NCI-H1105 treated with DMSO at 0.1 percent for 48 hours (cell line): Measurements from ENCODE around the gene NCAPH2.

ENCODE experiments used
- DNase-seq: peaks from one replicate; lab custom pipeline; 2025; lab: John Stamatoyannopoulos, UW

Gene NCAPH2

GRCh38 chr22:50548921-50549790 lies 41.1 kb downstream of the NCAPH2 start:
- DNase-seq, result no peak

- no peak for DNase-seq
Measured at GRCh38 chr22:50550395-50550794, 42.4 kb downstream of the NCAPH2 start.

GRCh38 chr22:50551160-50551752 lies 43.2 kb downstream of the NCAPH2 start:
- DNase-seq, result no peak

GRCh38 chr22:50553310-50553709 lies 45.3 kb downstream of the NCAPH2 start:
- no peak for DNase-seq

GRCh38 chr22:50556703-50557102 lies 48.7 kb downstream of the NCAPH2 start:
- no peak for DNase-seq

DNA sequence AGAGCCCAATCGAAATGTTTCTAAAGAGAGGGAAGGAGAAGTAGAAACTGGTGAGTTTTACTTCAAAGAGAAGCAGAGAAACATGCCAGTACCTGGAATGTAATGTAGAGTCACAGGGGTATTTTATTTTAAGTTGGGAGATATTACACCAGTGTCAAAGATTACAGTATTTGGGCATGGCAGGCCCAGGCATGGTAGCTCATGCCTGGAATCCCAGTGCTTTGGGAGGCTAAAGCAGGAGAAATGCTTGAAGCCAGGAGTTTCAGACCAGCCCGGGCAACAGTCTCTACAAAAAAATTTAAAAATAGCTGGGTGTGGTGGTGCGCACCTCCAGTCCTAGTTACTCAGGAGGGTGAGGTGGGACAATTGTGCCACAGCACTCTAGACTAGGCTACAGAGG lies 52.0 kb downstream of the NCAPH2 start:
- DNase-seq, result no peak

- DNase-seq, result no peak
Measured at GRCh38 chr22:50561401-50562358, 53.7 kb downstream of the NCAPH2 start.

DNA sequence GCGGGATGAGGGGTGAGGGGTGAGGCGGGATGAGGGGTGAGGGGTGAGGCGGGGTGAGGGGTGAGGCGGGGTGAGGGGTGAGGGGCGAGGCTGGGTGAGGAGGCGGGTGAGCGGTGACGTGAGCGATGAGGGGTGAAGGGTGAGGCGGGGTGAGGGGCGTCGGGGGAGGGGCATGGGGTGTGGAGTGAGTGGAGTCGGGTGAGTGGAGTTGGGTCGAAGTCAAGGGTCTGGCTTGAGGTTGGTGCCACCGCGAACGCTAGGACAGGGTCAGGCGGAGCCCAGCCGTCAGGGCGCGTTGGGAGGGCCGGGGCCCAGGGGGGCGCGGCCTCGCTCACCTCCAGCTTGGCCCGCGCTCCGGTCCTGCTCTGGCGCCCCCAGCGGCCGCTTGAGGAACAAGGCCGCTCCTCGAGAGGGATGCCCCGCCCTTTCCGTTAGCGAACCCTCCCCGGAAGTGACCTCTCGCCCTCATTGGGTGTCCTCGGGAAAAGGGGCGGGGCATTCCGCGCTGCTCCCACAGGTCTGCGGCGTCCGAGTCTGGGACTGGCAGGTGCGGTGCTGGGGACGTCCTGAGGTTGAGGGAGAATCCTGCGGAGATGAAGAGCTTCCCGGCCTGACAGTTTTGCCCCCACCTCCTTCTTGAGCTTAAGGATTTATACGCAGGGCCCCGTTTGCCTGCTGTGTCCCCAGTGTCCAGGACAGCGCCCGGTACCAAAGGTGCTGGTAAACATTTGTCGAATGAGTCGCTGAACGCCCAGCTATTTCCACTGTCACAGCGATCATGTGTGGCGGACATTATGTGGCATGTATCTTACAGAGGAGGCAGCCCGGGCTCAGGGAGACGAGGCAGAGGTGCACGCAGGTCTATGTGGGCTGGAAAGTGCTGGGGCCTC lies 54.7 kb downstream of the NCAPH2 start, which contains the start of gene SYCE3:
Gene SYCE3, minus strand, starts transcription at position 397 of the 890 bp plus-strand sequence. CDS start 6,514 bp downstream, outside the sequence.
- DNase-seq, result peak; percentile 92

- no peak for DNase-seq
Measured at GRCh38 chr22:50563413-50564160, 55.6 kb downstream of the NCAPH2 start.

DNA sequence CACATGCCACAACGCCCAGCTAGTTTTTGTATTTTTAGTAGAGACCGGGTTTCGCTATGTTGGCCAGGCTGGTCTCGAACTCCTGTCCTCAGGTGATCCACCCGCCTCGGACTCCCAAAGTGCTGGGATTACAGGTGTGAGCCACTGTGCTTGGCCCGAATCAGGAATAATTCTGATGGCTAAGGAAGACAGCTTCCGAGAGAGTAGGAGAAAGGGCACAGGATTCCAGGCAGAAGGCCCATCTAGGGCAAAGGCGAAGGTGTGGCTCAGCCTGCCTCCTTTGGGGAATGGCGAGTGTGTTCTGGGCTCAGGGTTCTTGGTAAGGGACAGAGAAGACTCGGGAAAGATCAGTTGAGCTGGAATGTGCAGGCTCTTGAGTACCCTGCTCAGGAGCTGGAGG lies 56.3 kb downstream of the NCAPH2 start:
- no peak for DNase-seq

GRCh38 chr22:50567721-50568252 lies 59.8 kb downstream of the NCAPH2 start:
- no peak for DNase-seq

DNA sequence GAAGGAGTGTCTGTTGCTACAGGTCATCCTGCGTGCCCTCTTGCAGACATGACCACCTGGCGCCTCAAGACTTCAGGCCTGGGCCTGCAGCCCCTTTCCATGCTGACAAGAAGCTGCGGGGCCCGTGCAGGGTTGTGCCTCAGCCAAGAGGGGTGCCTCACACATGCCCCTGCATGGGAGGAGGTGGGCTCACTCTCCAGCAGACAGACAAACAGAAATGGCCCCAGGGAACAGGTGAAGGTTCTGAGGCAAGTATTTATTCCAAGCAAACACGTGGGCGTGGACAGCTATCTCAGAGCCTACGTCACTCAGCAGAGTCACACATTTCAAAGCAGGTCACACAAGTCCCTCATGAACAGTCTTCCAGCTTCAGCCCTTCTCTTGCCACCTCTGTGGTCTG lies 60.6 kb downstream of the NCAPH2 start:
- DNase-seq, result no peak

DNA sequence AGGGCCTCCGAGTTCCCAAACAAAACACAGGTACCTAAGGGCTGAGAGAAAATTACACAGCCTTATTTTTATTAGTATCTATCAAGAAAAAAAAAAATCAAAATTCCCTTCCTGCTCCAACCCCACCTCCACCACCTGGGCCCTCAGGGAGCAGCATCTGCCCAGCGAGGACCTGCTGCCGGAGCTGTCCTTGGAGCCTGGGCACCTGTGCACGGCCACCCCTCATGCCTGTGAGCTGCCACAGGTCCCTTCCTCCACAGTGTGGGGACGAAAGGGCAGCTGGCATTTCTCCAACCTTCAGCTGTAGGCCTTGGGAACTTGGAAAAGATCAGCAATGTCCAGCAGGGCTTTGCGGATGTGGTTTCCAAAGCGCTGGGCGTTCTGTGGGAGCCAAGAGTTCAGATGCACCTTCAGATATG lies 61.0 kb downstream of the NCAPH2 start:
- no peak for DNase-seq

DNA sequence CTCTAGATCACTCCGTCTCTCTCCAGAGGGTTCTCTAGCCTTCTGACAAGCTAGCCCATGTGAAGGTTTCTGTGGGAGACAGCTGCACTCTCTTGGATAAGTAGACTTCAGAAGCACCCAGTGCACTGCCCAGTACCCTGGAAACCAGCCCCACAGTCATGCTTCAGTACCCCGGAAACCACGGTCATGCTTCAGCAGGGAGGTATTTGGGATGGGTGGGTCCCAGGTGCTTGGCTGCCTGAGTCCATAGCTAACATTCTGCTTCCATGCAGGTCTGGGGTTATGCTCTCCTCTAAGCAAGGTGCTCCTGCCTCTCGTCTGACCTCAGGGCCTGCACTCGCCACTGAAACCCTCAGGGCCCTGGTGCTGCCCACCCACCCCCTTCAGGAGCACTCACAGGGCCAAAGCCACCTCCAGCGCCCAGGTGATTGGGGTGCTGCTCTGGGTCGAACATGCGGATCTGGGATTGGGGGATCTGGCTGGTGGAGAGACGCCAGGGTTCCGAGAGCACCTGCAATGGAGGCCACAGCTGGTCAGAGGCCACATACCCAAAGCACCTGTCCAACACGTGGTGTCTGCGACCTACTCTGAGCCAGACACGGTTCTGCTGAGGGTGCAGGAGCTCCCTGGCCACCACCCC lies 62.0 kb downstream of the NCAPH2 start:
- DNase-seq, result no peak

DNA sequence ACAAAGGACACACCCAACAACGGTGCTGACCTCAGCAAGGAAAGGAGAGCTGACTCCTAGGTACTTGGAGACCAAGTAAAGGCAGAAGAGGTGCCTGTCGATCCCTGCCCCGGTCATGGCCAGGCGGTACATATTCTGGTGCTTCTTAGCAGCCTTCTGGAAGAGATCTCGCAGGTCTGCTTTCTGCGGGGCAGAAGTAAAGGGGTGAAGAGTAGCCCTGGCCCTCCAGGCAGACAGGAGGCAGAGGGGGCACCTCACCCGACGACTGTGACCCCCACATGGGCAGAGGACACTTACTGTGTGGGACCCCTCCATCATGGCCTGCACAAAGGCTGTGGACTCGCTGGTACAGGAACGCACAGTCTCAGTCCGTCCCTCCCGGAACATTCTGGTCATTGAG lies 62.8 kb downstream of the NCAPH2 start:
- no peak for DNase-seq

DNA sequence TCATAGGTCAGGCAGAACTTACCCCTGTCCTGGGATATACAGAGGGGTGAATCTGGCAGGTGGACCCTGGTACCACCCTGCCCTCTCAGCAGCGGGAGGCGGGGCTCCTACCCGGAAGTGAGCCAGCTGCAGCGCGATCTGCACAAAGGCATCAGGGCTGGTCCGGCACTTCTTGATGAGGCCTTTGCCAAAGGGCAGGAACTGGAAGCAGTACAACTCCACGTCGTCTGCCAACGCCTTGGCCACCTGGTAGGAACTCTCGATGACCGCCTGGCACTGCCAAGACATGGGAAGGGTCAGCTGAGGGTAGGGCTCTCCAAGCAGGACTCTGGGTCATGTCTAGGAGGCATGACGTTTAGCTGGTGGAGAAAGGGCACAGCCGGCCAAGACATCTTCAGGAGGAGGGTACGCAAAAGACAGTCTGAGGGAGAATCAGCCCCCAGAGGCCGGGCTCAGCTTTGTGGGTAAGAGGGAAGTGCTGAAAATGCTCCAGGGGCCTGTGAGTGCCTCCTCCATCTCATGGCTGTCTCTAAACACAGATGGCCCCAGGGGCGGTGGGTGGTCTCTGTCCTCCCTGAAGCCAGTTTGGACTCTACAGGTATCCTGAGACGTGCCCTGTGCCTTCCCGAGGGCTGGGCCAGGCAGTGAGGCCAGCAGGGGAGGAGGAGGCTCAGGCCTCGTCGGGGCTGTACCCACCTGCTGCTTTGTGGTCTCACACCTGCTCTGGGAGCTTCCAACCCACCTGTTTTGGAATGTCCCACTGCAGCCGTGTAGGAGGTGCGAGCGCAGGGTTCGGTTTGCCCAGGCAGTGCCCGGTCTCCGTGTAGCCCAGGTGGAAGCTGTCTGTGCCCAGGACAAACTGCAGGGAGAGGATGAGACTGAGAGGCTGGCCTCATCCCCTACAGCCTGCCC lies 63.5 kb downstream of the NCAPH2 start:
- DNase-seq, result no peak

DNA sequence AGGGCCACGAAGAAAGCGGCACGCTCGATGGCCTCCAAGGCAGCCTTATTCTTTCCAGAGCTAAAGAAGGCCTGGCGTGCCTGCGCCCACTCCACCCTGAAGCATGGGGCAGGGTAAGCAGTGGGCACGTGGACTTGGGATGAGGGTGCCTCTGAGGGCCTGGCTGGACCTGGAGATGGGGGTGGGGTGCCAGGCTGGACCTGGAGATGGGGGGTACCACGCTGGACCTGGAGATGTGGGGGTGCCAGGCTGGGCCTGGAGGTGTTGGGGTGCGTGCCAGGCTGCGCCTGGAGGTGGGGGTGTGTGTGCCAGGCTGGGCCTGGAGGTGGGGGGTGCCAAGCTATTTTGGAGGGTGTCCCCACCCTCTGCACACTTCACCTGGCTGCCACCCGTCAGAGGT lies 64.9 kb downstream of the NCAPH2 start:
- no peak for DNase-seq

DNA sequence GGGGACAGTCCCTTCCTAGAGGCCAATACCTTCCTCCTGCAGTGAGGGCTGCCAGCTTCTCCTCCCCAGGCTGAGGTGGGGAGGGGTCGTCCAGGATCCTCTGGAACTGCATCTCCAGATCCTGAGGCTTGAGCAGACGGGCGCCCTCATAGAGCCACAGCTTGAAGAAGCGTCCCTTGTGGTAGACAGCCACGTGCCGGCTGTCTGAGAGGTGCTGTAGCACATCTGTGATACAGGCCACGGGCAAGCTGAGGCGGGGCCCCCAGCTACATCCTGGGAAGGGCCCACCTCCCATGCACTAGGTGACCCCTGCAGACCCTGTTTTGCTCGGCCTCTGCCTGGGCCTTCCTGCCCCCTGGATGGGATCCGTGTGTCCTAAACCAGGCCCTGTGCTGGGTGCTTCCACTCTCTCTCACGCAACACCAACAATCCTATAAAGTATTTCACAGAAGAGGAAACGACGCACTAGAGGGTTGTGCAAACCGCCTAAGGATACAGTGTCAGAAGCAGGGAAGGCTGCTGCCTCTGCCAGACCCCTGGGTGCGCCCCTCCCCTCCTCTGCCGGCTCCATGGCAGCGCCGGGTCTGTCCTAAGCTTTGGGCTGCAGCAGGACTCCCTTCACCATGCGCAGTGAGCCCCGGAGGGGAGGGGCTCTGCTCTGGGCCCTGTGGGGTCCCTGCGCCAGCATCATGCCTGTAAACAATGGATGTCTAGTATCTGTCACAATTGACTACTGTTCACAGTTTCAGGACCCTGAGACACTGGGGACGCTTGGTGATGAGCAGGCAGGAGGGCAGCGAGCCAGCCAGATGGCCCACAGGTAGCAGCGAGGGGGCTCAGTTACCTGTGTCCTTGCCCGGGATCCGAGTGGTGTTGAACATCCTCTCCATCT lies 65.7 kb downstream of the NCAPH2 start:
- DNase-seq, result no peak
